GM19463 (cell line): ENCODE results near the gene BDH1.
"Not testable (repeated sequence)": the region's sequence is repeated elsewhere in the genome, so short reads cannot be mapped to it uniquely, and the experiment has no call there.

Experiments used
- ATAC-seq: cut with Tn5 transposase; IDR thresholded peaks from one replicate; pipeline ENCODE4 v1.9.1; 2021; ENCODE audit warnings: mild to moderate bottlenecking, moderate library complexity; ENCODE audit not compliant: unreplicated experiment

Gene BDH1

DNA sequence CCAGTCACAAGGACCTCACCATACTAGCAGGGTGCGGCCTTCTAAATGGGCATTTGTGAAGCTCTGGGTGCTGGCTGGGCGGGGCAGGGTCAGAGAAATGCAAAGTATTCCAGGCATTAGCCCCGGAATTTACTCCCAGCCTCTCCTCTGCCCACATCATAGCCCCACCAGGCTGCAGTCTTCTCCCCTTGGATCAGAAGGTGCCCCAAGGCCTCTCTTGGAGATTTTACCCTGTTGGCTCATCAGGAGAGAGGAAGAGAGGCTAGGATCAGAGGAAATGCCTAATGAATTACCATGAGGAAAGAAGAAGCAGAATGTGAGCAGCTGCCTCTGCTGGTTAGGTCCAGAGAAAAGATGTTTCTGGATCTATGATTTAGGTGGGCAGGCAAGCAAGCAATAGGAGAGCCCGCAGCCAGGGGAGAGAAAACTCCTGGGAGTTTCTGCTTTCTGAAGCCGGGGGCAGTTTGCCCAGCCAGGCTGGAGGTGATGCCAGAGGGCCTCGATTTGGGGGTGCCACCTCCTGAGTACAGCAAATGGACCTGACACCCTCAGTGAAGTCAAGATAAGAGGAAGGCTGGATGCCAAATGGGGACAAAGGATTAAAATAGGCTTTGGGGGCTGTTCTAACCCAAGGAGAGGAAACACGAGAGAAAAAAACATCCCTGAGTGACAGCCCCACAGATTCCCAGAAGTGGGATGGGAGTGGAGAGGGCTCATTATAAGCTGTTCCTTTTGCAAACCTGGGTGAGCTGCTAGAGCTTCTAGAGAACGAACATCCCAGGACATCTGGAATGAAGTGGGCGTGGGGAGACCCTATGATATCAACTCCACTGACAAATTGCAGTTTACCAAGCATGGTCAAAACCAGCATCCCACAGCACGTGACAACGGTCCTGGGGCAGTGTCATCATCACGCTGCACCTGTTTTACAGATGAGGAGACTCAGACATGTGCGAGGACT lies 65.4 kb downstream of the BDH1 start:
- no peak for ATAC-seq

GRCh38 chr3:197487911-197488391 lies 67.8 kb downstream of the BDH1 start:
- ATAC-seq = no peak

DNA sequence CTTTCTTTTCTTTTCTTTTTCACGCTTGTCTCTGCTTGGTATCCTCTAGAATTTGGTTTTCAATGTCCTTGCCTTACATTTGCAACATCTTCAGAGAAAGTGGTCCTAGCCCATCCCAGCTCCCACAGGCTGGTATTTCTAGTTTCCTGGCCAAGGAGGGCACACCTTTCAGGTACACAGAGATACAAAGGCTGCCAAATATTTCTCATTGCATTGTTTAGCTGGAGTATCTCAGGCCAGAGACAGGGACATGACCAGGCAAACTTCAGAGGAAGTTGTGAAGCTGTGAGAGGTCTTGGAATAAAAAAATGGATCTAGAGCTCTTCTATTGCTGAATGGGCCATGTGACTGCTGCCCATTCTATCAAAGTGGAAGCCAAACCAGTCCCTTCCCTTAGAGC lies 68.9 kb downstream of the BDH1 start:
- no peak for ATAC-seq

GRCh38 chr3:197485143-197485542 lies 70.6 kb downstream of the BDH1 start:
- ATAC-seq = no peak

GRCh38 chr3:197484204-197484901 lies 71.4 kb downstream of the BDH1 start:
- no peak for ATAC-seq

DNA sequence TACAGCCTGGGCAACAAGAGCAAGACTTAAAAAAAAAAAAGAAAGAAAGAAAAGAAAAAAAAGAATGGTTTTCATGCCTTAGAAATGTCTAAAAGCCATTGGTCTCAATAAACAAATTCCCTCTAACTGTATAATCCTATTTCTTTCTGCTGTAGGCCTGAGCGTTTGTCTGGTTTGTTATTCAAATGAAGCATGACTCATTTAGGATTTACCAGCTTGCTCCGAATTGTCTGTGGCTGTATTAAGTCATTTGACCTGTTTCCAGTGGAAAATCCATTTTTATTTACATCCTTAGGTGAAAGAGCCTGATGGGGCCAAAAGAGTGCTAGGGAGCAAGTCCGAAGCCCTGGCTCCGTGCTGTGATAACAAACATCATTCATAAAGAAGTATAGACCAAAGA lies 73.8 kb downstream of the BDH1 start:
- ATAC-seq = no peak

- ATAC-seq = no peak
Observed at GRCh38 chr3:197480320-197480719, 75.4 kb downstream of the BDH1 start.

- no peak for ATAC-seq
Observed at GRCh38 chr3:197478746-197479668, 76.8 kb downstream of the BDH1 start.

GRCh38 chr3:197477816-197478215 lies 78.0 kb downstream of the BDH1 start:
- not testable (repeated sequence) for ATAC-seq

- ATAC-seq = no peak
Observed at GRCh38 chr3:197475997-197476525, 79.7 kb downstream of the BDH1 start.

- no peak for ATAC-seq
Observed at GRCh38 chr3:197475514-197475913, 80.3 kb downstream of the BDH1 start.

DNA sequence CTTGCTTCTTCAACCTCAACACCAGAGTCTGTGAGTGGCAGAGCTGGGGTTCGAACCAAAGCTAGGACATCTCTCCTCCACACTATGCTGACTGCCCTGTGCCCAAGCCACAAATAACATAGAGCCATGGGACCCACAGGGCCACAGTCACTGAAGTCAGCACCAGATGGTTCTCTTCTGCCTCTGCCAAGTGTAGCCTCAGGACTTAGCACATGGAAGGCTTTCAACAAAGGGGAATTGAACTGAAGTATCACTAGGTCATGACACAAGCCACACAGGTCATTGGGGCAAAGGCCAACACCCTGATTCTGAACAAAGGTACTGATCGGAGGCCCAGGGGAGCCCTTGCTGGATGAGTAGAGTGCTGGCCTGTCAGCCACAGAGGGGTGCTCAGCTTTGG lies 83.6 kb downstream of the BDH1 start:
- no peak for ATAC-seq

DNA sequence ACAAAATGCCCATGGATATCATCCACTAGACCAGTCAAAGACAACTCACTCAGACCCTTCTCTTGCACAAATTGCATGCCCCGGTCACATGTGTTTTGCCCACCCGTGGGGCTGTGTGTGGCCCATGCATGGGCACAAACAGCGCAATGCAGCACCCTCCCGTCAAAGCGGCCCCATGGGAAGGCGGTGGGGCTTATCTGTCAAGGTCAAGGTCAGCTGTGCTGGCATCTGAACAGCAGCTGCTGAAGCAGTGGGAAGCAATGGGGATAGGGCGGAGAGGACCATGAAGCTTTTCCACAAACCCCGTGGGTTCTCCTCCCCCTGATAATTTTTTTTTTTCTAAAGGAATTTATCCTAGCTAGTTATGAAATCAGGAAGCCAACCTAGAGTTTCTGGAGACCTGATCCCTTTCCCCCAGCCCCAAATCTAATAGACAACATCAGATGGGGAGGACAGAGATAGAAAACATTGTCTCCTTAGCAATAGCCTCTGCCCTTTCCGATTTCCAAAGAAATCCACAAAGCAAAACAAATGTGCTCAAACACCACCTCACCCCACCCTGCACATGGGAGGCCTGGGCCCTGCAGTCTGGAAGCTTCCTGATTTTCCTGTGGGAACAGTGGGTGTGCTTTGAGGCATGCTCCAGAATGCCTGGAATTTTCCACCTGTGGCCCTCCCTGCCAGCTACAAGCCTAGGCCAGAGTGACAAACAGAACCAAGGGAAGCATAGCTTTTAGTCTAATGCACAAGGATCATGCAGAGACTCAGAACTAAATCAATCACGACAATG lies 84.4 kb downstream of the BDH1 start:
- ATAC-seq = no peak

- no peak for ATAC-seq
Observed at GRCh38 chr3:197468866-197469382, 86.8 kb downstream of the BDH1 start.

DNA sequence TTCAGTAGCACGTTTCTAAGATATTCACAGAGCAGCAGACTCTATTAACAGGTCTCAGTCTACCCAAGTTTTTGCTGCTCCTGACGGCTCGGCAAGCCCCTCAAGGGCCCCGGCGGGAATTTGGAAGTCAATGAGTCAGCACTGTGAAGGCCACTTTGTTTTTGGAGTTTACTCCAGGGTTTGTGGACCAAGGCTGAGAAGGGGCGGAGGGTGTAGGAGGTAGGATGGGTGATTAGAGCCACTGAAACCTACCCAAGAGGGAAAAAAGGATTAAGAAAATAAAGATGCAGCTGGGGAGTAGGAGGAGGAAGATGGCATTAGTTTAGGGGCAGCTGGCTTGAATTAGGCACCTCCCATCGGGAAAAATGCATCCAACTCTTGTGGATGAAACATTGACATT lies 87.6 kb downstream of the BDH1 start:
- no peak for ATAC-seq

DNA sequence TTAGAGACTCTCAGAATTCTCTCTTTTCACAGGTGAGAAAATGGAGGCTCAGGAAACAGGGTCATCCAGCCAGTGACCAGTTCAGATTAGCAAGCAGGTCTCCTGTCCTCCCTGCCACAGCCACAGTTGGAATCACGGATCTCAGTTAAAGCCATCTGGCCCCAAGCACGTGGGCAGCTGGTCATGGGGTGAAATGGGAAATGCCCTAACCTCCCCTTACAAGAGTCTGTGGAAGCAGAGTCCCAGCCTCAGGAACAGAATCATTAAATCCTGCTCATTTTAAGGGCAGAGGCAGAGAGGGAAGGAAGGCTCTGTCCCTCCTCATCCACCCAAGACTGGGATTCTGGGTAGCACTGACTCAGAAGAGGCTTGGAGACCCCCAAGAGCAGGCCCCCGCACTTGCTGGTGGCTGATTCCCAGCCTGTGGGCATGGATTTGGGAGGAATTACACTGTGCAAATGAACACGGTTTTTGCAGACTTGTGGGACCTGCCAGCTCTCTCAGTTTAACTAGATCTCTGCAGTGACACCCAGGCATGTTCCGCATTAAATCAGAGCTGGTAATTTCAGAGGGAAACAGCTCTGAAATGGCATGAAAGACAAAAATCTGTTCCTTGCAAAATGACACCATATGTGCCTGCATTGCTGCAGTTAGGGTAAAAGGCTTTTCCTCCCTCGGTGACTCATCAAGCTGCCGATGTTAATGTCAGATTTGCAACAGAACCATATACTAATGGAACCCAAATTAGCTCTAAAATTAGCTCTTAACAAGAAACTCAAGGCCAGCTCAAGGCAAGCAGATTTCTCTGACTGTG lies 89.0 kb downstream of the BDH1 start:
- no peak for ATAC-seq

GRCh38 chr3:197465996-197466549 lies 89.7 kb downstream of the BDH1 start:
- no peak for ATAC-seq

- ATAC-seq = no peak
Observed at GRCh38 chr3:197465197-197465995, 90.4 kb downstream of the BDH1 start.
